ENCODE measurements around the gene SH3RF1. TPM values are rescaled to one million over a fixed set of nuclear protein-coding genes. Genes with fewer than 3 reads are reported as not detected.

The SH3RF1 gene
- total RNA-seq, 1 experiment from 2014 or later, result 11.5 TPM

GRCh38 chr4:169098532-169098931, 172.2 kb downstream of the SH3RF1 start:
- POLR2A ChIA-PET, result no interaction called here

DNA sequence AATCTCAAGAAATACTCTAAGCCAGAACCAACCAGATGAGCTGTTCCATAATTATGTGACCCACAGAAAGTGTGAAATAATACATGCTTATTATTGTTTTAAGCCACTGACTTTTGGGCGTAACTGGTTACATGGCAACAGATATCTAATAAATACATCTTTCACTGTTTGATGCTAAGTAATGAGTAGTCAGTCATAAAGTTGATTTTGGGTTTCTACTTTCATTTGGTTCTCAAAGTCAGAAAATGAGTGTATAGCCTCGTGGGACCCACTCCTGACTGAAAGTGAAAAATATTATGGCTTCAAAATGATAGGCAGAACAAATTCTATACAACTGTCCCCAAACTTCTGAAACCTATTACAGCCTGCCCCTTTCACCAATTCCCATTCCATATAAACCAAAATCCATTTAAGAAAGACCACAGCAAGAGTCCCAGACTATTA, 172.7 kb downstream of the SH3RF1 start:
- intact Hi-C loops (cut with micrococcal nuclease; ENCODE audit: unreplicated experiment) (no loop called here), in situ Hi-C loops (cut with HindIII; ENCODE audit: low pct_unique_long_range_greater_than_20kb, low sequenced_read_pairs) (no loop called here)
- ChIA-PET POLR2A (no interaction called here), CTCF (no interaction called here)
- BruUV-seq (replicated peaks), result no TSS peak
- no peak overlapping the region for H3K27ac ChIP-seq (ENCODE audit: low read length)
- no peak overlapping the region for H3K4me3 ChIP-seq (ENCODE audit: low read depth in 2 of 2, low read length in 2 of 2)
- H3K36me3 ChIP-seq (ENCODE audit: control insufficient read depth, insufficient read depth, low read length), result no peaks in the 10 kb centered on the region
- no peak for DNase-seq (ENCODE audit: low read depth, low spot score)
- no peaks in the 10 kb centered on the region; the same call in 1 of the 2 replicates for H3K4me1 ChIP-seq (ENCODE audit: control insufficient read depth, insufficient read depth, low read length)
- H3K9me3 ChIP-seq (ENCODE audit: control insufficient read depth, insufficient read depth, low read depth, low read length), result no peaks in the 10 kb centered on the region
- TF ChIP-seq SIN3A (IDR thresholded peaks at IDR 0.05; ENCODE audit: borderline replicate concordance, insufficient read depth, low read depth, low read length) (no peak), TCF7L2 (IDR thresholded peaks at IDR 0.05; ENCODE audit: low read depth, low read length) (no peak), POLR2AphosphoS5 (IDR thresholded peaks at IDR 0.05; ENCODE audit: low read depth, low read length) (no peak)
- TF ChIP-seq, protein P1, sequence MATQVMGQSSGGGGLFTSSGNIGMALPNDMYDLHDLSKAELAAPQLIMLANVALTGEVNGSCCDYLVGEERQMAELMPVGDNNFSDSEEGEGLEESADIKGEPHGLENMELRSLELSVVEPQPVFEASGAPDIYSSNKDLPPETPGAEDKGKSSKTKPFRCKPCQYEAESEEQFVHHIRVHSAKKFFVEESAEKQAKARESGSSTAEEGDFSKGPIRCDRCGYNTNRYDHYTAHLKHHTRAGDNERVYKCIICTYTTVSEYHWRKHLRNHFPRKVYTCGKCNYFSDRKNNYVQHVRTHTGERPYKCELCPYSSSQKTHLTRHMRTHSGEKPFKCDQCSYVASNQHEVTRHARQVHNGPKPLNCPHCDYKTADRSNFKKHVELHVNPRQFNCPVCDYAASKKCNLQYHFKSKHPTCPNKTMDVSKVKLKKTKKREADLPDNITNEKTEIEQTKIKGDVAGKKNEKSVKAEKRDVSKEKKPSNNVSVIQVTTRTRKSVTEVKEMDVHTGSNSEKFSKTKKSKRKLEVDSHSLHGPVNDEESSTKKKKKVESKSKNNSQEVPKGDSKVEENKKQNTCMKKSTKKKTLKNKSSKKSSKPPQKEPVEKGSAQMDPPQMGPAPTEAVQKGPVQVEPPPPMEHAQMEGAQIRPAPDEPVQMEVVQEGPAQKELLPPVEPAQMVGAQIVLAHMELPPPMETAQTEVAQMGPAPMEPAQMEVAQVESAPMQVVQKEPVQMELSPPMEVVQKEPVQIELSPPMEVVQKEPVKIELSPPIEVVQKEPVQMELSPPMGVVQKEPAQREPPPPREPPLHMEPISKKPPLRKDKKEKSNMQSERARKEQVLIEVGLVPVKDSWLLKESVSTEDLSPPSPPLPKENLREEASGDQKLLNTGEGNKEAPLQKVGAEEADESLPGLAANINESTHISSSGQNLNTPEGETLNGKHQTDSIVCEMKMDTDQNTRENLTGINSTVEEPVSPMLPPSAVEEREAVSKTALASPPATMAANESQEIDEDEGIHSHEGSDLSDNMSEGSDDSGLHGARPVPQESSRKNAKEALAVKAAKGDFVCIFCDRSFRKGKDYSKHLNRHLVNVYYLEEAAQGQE (IDR thresholded peaks at IDR 0.05; ENCODE audit: insufficient read depth in 1 of 2, low read depth in 2 of 2, low read length in 1 of 2), result no peak
- TF ChIP-seq, protein P2, sequence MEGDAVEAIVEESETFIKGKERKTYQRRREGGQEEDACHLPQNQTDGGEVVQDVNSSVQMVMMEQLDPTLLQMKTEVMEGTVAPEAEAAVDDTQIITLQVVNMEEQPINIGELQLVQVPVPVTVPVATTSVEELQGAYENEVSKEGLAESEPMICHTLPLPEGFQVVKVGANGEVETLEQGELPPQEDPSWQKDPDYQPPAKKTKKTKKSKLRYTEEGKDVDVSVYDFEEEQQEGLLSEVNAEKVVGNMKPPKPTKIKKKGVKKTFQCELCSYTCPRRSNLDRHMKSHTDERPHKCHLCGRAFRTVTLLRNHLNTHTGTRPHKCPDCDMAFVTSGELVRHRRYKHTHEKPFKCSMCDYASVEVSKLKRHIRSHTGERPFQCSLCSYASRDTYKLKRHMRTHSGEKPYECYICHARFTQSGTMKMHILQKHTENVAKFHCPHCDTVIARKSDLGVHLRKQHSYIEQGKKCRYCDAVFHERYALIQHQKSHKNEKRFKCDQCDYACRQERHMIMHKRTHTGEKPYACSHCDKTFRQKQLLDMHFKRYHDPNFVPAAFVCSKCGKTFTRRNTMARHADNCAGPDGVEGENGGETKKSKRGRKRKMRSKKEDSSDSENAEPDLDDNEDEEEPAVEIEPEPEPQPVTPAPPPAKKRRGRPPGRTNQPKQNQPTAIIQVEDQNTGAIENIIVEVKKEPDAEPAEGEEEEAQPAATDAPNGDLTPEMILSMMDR (IDR thresholded peaks at IDR 0.05), result no peak
- ATAC-seq, result no peak
- H3K27me3 ChIP-seq (ENCODE audit: control insufficient read depth, insufficient read depth, low read length), result no peaks in the 10 kb centered on the region

More at GRCh38 chr4:169098532-169098931, 172.2 kb downstream of the SH3RF1 start:
- in situ Hi-C loops (cut with HindIII; ENCODE audit: low pct_unique_long_range_greater_than_20kb, low sequenced_read_pairs) (no loop called here), intact Hi-C loops (cut with micrococcal nuclease; ENCODE audit: unreplicated experiment) (no loop called here)
- no peaks in the 10 kb centered on the region for H3K36me3 ChIP-seq (ENCODE audit: control insufficient read depth, insufficient read depth, low read length)
- no peaks in the 10 kb centered on the region; the same call in 1 of the 2 replicates for H3K4me1 ChIP-seq (ENCODE audit: control insufficient read depth, insufficient read depth, low read length)
- no TSS peak for BruUV-seq (replicated peaks)
- no peaks in the 10 kb centered on the region for H3K27me3 ChIP-seq (ENCODE audit: control insufficient read depth, insufficient read depth, low read length)
- no peak overlapping the region for H3K27ac ChIP-seq (ENCODE audit: low read length)
- no peaks in the 10 kb centered on the region for H3K9me3 ChIP-seq (ENCODE audit: control insufficient read depth, insufficient read depth, low read depth, low read length)
- DNase-seq (ENCODE audit: low read depth, low spot score) (no peak), ATAC-seq (no peak)
- TF ChIP-seq POLR2AphosphoS5 (IDR thresholded peaks at IDR 0.05; ENCODE audit: low read depth, low read length), result no peak
- TF ChIP-seq, protein P1 (IDR thresholded peaks at IDR 0.05; ENCODE audit: insufficient read depth in 1 of 2, low read depth in 2 of 2, low read length in 1 of 2), result no peak
- no peak for TF ChIP-seq SIN3A (IDR thresholded peaks at IDR 0.05; ENCODE audit: borderline replicate concordance, insufficient read depth, low read depth, low read length)
- TF ChIP-seq TCF7L2 (IDR thresholded peaks at IDR 0.05; ENCODE audit: low read depth, low read length), result no peak
- TF ChIP-seq, protein P2 (IDR thresholded peaks at IDR 0.05), result no peak
- CTCF ChIA-PET, result no interaction called here
- H3K4me3 ChIP-seq (ENCODE audit: low read depth in 2 of 2, low read length in 2 of 2), result no peak overlapping the region
